Left forelimb (tissue), 1 donor: ENCODE data around the gene FUOM.

ENCODE experiments used
- DNase-seq: peaks from one replicate; pipeline ENCODE4 v3.0.0-alpha.2; 2018; ENCODE audit warnings: low spot score

FUOM gene

DNA sequence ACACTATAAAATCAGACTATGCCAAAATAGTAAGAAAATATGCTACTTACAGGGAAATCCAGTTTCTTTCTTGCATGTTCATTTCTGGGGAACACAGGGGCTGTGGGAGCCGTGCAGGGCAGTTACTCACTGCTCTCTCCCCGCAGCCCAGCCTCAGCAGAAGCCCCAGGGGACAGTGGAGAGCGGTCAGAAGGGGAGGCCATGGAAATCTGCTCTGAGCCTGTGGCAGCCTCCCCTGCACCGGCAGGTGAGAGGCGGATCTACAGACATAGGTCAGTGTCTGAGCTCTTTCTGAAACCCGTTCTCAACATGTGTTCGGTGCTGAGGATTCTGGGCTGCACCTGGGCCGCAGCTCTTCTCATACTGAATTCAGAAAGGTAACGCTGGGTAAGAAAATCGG lies 46.2 kb downstream of the FUOM start:
- DNase-seq = no peak

DNA sequence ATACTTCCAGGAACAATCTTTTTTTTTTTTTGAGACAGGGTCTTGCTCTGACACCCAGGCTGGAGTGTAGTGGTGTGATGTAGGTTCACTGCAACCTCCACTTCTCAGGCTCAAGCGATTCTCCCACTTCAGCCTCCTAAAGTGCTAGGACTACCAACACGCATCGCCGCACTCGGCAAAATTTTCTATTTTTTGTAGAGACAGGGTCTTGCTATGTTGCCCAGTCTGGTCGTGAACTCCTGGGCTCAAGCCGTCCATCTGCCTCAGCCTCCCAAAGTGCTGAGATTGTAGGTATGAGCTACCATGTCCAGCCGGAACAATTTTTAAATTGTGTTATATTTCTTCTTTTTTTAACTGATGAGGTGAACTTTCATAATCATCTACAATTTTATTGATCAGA lies 47.0 kb downstream of the FUOM start:
- no peak for DNase-seq

DNA sequence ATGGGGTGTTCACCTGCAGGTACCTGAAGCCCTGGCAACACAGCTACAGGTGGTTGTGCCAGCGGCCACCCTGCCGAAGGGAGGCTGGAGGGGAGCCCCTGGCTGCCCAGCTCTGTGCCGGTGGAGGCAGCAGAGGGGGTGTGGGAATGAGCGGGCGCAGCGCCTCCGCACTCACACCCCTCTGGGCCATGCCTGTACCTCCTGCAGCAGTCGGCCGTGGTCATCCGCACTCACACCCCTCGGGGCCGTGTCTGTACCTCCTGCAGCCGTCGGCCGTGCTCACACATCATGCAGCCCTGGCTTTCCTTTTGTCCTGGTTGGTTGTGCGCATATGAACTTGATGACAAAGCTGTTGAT lies 47.4 kb downstream of the FUOM start:
- DNase-seq = no peak

DNA sequence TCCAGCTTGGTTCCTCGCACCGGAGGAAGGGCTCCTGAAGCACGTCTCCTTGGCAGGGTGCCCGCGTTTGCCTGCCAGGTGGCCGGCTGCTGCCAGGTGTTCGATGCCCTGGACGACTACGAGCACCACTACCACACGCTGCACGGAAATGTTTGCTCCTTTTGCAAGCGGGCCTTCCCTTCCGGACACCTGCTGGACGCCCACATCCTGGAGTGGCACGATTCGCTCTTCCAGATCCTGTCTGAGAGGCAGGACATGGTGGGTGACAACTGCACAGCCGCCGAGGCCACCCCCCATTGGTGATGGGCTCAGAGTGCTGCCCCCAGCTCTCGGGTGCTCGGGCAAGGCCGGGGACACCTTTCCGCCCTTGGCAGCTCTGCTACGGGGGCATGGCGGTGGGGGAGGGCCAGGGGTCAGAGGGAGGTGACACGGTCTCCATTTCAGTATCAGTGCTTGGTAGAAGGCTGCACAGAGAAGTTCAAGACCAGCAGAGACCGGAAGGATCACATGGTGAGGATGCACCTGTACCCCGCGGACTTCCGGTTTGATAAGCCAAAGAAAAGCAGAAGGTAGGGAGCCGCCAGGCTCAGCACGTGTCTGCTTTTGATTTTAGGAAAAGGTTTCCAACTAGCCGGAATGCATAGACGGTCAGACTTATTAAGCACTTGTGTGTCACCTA lies 48.0 kb downstream of the FUOM start:
- DNase-seq = no peak

DNA sequence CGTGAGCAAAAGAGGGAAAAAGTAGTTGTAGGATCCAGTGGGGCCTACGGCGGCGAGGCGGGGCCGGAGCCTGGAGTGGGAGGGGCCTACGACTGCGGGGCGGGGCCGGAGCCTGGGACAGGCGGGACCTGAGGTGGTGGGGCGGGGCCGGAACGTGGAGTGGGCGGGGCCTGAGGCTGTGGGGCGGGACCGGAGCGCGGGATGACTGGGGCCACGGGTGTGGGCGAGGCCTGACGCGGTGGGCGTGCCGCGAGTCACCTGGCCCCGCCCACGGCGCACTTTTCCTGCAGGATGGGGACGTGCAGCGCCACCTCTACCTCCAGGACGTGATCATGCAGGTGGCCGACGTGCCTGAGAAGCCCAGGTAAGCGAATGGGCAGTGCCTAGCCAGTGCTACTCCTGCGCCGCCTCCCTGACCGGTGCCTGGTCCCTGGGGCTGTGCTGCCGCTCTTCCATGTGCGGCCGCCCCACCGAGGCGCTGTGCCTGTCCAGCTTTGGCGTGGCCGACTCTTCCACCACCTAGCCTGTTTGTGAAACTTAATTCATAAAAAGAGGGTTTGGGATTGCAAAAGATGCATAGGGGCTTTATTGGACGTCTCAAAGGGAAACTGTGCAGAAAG lies 48.6 kb downstream of the FUOM start:
- DNase-seq = peak; percentile 93

DNA sequence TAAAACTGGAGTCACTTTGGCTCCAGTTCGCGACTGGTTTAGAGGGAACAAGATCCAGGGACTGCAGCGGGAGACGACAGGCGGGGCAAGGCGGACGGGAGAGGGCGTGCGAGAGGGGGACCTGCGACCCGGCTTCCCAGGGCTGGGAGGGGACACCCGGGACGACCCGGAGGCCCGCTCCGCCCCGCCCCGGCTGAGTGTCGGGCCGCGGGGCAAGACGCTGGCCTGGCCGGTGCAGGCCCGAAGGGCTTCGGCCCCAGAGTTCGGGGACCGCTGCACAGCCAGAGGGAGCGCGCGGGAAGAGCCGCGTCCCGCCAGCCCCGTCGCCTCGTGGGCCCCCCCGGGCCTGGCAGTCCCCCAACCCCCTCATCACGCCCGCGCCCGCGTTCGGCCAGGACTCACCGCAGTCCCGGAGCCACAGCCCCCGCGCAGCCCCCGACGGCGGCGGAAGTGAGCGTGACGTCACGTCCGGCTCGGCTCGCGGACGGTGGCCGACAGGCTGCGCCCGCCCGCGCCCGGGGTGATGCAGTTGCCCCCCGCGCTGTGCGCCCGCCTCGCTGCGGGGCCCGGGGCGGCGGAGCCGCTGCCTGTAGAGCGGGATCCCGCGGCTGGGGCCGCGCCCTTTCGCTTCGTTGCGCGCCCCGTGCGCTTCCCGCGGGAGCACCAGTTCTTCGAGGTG lies 49.3 kb downstream of the FUOM start, which contains the start of the genes TUBGCP2 and ZNF511:
TUBGCP2 (minus strand) TSS at position 452 of the 679 bp plus-strand sequence. CDS start 5,931 bp downstream, outside the sequence.
ZNF511 (plus strand) TSS at position 494 of the 679 bp plus-strand sequence; CDS start at position 524, 30 bp downstream.
- DNase-seq = peak; percentile 95

DNA sequence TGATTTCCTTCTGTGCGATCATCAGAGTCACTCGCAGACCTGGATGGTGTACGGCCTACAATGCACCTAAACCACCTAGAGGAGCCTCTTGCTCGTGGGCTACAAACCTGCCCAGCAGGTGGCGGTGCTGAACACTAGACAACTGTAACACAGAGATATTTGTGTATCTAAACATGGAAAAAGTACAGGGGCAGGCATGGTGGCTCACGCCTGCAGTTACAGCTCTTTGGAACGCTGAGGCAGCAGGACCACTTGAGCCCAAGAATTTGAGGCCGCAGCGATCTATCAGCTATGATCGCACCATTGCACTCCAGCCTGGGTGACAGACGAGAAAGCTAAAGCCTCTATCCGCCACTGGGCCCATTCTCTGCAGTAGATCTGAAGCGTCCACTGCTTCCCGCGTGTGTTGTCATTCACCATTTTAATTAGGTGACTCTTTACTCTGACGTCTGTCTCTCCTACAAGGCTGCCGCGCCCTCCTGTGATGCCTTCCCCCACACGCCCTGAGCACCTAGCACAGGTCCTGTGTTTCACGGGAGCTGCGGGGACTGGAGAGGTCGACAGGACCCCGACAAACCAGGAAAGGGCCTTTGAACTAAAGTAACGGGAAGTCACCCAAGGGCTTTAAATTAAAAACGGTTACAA lies 49.9 kb downstream of the FUOM start:
- DNase-seq = no peak

DNA sequence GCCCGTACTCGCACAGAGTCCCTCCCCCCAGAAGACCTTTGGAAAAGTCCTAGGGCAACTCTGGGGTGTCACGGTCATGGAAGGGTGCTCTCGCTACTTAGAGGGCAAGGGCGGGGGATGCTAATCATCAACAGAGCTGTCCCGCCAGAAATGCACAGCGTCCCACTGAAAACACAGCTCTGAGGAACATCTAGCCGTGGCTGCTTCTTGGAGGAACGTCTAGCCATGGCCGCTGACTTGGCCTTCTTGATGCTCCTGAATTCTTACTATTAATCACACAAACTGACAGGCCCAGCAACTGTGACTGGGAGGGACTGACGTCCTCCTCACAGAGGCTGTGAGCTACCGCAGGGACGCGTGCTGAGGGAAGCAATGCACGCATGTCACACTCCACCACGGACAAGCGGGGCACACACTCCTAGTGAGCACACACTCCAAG lies 50.9 kb downstream of the FUOM start:
- no peak for DNase-seq

DNA sequence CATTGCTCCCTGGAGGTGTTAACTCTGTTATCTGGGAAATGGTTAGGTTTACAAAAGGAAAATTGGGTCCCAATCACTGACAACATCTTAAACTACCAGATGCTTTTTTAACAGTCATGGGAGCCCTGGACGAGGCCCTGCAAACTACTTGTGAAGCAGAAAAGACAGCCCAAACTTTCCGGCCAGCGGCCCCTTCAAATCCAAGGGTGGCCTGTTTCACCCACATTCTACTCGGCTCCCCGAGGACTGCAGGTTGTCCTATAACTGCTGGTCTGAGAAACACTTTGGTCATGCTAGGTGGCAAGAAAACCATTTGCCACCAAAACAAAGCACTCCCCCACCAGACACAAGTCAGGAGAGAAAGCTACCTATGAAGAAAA lies 51.7 kb downstream of the FUOM start:
- no peak for DNase-seq
